Stimulated activated CD4-positive, alpha-beta T cell treated with anti-CD3 and anti-CD28 coated beads, Interleukin-2, amount 100 ng/mL, for 24 hours (primary cell): Measurements from ENCODE around the gene ADGRF5.

Source experiments
- DNase-seq, 2 donors: peaks; one replicate each; pipeline ENCODE4 v3.0.0-alpha.2; 2020

ADGRF5 gene

DNA sequence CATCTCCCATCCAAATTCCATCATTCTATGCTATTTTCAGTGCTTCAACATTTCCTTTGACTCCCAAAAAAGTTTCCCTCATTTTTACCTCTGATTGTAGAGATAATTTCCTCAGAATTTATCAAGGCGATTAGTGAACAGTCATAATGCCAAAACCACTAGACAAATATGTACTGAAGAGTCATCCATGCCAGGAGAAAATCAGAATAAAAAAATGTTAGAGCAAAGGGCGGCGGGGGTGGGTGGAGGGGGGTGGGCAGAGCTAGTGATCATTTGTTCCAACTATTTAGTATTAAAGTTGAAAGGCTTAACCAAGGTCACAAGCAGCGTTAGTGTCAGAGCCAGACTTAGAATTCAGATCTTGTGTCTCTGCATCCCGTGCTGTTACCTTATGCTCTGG lies 5.3 kb upstream of the ADGRF5 start:
- no peak for DNase-seq

DNA sequence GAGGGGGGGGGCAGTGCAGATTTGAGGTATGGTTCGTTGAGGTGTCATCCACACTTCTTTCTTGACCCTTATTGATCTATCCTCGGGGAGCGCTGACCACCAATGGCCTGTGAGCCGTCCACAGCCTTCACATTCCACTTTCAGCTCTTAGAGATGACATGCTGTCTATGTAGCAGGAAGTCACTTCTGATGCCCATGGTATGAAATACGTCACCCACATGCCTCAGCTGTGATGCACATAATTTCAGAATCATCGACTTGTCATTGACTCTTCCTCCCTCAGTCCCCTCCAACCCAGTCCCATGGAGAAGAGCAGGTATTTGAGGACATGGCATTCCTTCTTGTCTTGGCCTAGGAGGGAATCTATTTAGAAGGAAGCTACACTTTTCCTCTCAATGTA lies 4.7 kb upstream of the ADGRF5 start:
- DNase-seq, result no peak

DNA sequence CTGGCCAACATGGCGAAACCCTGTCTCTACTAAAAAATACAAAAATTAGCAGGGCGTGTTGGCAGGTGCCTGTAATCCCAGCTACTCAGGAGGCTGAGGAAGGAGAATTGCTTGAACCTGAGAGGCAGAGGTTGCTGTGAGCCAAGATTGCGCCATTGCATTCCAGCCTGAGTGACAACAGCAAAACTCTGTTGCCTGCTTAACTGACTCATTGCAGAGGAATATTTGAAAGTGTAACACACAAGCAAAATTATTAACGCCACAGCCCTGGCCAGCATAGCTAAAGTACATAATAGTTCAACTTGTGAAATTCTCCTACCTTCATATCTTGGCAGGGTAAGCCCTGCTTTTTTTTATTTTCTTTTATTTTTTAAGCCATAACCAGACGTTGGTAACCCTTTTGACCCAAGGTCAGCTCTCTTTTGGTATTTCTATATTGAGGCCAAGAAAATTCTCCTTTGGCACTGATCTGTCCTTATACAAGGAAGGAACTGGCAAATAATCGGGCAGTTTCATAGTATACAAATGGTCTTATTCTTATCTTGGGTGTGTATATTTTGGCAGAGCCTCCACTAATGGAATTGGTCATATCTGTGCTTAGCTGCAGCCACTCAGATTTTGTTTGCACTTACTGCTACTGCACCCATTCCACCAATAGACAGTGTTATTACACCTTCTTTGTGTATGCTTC lies 4.0 kb upstream of the ADGRF5 start:
- no peak for DNase-seq

DNA sequence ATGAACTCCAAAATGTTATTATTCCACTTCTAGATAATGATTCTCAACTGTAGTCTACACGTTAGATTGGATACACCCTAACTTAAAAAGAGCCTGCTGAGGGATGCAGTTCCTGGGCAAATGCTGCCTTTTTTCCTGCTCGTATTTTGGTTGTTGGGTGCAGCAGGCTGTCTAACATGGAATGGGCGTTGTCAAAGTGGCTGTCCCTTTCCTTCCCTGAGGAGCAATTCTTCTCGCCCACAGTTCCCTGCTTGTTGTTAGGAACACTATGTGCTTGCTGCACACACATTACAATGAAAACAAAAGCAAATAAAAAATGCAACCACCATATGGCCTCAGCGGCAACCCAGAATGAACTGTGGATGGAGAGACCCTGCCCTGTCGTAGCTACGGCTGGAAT lies 1.7 kb upstream of the ADGRF5 start:
- DNase-seq, result no peak

DNA sequence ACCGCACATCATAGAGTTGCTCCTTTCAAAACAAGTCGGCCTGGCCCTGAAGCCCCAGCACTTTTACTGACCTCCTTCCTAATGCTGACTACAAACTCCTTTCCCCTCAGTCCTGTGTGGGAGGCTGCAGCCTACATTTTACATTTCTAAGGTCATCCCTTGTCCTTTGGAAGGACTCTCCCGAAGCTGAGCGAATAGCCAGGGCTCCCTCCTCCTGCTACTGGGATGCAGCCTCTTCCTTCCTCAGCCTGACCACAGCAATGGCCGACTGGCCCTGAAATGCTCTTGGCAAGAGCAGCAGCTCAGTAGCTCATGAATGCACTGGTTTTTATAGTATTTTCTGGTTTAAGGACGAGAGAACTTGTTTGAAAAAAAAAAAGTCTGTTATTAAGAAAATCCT lies 679 bp downstream of the ADGRF5 start:
- no peak for DNase-seq

DNA sequence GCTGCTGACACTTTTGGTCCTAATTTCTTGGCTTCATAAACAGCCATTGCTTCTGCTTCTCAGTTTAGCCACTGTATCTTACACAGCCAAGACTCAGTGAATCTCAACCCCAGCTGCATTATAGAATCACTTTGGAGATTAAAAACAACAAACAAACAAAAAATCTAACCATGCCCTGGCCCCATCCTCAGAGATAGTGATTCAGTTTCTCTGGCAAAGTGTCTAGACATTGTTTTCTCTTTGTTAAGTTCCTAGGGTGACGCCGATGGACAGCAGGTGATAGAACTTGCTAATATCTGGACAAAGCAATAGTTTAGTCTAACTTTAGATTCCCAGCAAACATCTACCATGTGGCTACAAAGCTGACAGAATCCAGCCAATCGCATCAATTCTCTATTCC lies 2.9 kb downstream of the ADGRF5 start:
- no peak for DNase-seq

DNA sequence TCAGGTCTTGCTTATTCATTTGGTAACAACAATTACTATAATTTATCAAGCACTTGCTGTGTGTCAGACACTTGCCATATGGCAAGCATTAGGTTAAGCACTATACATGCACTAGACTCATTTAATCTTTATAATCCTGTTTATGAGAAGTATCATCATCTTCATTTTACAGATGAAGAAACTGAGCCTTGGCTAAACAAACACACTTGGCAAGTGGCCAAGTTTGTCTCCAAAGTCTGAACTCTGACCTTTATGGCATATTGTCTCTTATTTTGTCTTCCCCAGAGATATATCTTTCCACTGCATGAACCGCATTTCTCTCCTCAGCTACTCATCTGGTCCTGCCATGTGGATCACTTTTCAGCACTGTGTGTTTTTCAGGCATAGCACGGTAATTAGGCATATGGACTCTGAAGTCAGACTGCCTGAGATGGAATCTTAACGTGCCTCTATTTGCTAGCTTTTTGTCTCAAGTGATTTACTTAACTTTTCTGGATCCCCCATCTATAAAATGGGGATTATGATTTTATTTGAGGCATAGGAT lies 4.7 kb downstream of the ADGRF5 start:
- DNase-seq, result no peak

DNA sequence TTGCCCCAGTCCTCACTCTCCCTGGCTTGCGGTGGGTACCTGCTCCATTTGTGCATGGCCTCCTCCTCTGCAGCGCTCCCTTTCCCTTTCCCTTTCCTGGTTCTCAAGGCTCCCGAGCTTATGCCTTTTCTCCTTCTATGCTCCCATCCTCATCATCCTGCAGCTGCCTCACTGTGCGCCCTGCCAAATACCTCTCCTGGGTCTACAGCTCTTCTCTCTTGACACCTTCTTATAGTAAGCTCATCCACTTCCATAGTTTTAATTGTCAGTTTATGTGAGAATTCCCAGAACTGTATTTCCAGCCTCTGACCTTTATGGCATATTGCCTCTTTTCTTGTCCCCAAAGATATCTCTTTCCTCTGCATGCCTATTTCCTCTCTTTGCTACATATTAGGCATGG lies 5.9 kb downstream of the ADGRF5 start:
- DNase-seq, result no peak

DNA sequence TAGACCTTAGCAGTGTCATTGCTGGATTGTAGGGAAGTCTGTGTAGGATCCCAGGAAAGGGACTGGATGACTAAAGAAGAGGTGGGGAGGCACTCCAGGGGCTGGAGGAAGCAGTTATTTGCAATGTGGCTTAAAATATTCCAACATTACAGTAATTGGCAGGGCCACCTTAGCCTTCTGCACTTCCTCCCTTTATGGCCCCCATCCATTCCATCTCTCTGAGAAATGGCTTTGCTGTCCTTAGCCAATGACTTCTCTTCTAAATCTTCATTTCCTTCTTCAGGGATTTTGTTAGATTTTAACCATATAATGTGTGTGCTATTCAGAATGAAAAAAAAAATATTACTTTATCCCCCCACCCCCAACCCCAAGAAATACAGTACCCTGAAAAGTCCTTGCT lies 6.4 kb downstream of the ADGRF5 start:
- no peak for DNase-seq

DNA sequence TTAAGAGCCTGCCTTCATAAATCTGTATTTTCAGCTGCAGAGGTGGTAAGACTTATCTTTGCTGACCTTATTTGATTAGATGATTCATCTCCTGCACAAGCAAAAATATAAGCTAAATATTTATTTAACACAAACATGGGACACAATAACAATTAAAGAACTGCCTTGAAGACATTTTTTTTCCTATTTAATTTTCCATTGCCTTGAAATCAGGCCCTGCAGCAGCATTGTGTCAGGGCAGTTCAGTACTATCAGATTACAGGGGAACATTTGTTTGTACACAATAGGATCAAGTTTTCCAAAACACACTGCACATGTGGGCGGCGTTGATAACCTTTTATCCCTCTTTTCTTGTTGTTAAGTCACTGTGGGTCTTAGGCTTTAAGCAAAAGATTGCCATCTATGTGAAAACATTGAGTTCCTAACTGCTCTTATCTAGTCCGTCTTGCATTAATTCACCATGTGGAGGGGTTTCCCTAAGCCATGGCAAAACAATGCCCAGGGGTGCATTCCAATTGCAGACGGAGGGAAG lies 7.4 kb downstream of the ADGRF5 start:
- DNase-seq, result no peak

DNA sequence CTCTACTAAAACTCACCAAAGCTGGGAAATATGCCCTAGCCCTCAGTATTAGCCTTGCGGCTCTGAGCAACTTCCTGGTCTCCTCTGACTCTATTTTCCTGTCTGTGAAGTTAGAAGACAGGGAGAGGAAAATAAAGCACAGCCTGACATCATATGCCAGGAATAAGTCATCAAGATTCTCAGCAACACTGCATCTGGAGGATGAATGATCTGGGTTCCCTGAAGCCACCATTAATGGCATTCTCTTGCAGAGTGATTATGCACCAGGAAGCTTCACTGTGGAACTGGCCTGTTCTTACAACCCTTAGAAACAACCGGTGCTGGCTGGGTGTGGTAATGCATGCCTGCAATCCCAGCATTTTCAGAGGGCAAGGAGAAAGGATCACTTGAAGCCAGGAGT lies 12.4 kb downstream of the ADGRF5 start:
- DNase-seq, result no peak

DNA sequence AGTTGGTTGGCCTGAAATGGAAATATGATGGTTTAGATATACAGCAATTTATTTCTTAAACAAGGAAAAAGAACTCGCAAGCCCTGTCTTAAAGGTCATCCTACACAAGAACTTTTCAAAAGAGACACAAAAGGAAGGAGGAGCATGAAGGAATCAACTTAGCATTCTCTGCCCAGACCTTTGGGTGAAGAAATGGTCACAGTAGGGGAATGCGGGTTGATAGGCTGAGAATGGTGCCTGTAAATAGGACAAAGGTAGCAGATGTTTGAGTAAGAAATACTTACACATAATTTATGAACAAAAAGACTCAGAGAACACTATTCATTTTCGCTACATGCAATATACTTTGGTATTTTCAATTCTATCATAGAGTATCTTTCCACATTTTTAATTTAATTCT lies 15.0 kb downstream of the ADGRF5 start:
- no peak for DNase-seq

DNA sequence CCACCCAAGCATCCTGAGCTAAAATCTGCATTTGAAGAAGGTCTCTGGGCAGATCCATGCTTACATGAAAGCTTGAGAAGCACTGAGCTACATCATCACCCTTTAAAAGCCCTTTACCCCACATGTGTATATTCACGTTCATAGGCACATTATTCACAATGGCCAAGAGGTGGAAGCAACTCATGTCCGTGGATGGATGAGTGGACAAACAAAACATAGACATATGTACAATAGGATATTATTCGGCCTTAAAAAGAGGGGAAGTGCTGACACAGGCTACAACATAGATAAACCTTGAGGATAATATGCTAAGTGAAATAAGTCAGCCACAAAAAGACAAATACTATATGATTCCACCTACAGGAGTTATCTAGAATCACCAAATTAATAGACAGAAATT lies 17.6 kb downstream of the ADGRF5 start:
- DNase-seq, result no peak

DNA sequence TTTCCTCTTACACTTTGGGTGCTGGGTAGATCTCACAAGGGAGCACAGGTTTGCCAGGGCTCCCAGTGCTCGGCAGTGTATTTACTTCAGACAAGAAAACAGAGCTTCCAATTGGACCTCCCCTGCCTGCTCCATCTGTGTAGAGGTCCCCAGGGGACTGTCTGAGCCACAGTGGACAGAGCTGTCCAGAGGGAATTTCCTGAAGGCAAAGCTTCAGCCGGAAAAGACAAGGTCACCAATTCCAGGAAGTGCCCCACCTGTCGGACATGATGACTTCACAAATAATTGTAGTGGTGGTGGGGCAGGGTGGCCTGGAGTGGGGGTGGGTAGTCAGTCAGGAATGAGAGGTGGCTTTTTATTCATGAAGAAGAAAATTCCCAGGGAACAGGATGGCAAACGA lies 18.6 kb downstream of the ADGRF5 start:
- no peak for DNase-seq

DNA sequence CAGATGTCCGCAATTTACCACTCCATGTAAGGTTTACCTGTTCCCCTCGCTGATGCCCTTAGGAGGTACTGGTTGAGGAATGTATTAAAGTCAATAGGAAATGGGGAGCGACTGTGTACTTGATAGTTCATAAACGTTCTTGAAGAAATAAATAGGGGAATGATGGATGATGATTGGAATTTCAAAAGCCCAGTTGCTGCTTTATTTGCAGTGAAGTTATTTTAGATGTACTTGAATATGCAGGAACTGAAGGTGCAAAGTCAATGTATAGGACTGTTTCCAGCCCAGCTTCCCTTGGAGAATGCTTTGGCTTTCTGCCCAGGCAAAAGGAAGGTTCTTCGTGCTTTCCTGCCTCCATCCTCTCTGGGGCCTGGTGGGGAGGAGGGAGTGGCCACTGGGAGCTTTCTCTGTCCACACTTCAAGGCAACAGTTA lies 19.8 kb downstream of the ADGRF5 start:
- no peak for DNase-seq

DNA sequence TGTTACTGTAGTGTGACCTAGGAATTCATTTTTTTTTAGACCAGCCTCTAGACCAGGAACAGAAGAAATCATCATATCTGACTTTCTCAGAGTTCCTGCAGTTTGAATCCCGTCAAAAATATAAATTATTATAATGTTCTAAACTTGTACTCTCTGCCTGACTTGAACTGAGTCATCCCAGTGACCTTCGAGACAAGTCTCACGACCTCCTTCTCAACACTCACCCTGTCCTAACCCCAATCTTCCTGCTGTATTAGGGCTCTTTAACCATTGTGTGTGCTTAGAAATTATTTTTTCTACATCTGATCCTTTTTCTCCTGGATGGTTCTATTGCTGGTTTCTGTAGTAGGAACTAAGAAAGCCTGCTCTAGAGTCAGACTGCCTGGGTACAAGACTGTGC lies 21.5 kb downstream of the ADGRF5 start:
- no peak for DNase-seq

DNA sequence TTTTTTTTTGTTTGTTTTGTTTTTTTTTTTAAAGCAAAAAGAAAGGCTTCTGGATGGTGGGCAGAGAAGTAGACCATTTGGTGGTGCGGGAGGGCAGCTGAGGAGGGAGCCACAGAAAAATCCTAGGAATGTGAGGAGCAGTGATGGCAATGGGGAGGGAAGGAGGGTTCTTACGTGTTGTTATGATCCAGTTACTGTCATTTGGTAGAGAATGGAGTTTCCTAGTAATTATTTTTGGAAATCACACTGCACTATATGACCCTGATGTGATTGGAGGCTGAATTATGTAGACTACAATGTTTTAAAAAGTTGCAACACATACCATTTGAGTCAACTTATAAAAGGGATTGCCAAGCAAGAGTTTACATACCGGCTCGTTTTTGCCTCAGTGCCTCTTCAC lies 22.1 kb downstream of the ADGRF5 start:
- DNase-seq, result no peak

DNA sequence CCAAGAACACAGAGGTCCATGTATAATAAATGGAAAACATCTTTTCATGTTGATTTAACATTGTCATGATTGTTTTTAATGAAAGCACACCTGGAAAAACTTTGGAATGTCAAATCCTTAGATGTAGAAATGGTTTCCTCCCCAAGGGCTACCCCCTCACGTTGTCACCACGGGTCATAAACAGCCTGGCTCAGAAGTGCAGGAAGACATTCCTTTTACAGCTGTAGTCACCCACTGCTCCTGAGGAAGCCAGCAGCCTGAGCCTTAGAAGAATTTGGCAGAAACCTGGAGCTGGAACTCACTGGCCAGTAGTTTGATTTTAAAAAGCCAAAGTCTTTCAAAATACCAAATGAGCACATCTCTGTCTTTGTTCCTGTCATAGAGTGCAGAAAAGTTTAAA lies 23.7 kb downstream of the ADGRF5 start:
- no peak for DNase-seq

DNA sequence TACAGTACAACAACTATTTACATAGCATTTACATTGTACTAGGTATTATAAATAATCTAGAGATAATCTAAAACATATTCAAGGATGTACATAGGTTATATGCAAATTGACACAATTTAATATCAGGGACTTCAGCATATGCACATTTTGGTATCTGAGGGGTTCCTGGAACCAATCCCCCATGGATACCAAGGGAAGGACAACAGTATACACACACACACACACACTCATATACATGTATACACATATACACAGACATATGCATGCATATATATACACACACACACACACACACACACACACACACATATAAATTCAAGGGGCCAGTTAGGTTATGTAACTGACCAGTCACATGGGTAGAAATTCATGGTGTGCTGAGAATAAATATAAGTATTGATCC lies 24.9 kb downstream of the ADGRF5 start:
- DNase-seq, result no peak

DNA sequence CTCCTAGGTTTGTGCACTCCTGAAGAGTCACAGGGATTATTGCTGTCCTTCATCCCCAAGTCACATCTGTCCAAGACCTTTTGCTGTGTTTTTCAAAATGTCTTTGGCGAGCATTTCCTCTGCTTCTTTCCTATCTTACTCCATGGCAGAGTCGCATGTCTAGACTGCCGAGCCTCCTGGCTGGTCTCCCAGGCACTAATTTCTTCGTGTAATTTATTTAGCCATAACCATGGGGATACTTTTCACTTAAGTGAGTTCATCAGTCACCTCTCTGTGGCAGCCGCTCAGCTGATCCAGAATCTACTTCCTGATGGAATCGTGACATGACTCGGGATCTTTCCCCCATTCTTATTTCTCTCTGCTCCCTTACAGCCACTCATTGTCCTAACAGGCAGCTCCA lies 25.8 kb downstream of the ADGRF5 start:
- DNase-seq, result no peak

DNA sequence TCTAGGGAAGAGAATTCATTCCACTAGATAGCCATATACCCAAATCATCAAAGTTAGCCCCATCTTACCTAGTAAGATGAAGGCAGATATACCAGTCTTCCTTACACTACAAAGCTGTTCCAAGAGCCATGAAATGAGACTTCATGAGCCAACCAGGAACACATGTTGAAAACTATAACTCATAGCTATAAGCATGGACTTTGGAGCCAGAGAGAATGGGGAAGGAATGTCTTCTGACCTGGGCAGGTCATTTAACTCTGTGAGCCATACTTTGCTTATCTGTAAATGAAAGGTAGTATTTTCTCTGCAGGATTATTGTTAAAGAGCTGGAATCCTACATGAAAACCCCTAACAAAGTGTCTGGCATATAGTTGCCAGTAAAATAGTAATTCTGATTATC lies 27.3 kb downstream of the ADGRF5 start:
- no peak for DNase-seq

DNA sequence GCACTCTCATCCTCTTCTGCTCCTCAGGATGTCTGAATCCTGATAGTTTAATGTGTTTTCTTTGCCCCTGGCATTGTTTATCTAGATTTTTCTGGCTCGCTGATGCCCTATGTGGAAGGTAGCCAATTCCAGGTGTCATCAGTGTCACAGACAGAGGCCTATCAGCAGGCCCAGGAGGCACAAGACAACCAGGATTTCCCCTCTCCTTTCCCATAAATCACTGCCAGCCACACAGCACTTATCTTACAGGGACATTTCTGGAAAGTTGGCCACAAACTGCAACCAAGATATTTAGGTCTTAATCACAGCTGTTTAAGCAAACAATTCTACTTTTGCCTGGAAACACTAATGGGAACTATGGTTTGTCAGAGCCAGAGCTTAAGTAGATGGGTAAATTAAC lies 28.1 kb downstream of the ADGRF5 start:
- DNase-seq, result no peak

DNA sequence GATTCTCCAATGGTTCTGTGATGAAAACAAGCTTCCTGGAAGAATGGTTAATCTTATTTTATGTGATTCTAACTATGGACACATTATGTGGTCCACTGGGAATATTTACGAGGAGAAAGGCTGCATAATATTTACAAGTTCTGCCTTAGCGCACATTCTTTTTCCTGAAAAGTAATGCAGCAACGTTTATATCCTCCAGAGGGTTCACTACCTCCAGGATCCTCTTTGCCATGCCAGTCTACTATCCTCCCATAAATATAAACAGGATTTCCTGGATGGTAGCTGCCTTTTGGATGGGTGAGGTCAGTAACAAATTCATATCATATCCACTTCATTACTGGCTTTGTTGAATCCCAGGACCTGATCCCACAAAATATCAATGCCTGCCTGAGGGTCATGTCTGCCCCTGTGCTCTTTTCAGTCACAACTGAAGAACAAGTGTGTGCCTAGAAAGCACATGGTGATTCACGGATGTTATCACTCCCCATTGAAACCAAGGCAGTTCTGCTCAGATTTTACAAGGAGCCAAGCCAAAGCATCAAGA lies 30.4 kb downstream of the ADGRF5 start:
- DNase-seq, result no peak

DNA sequence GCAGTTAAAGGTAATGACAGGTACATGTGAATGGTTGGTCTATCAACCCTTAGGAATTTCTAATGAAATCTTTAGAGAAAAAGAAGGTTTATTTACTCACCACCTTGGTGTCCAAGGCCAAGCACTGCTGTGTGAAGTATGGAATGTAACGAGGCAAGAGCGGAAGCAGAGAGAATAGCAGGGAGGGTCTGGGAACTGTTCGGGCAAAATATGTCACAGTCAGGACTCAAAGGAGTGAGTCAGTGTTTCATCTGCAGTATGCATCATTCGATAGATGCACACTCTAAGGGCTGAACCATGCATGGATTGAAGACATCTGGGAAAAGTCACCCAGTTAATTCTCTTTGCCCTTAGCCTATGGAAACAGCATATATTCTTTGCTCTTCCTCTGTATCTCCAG lies 33.2 kb downstream of the ADGRF5 start:
- DNase-seq, result no peak

DNA sequence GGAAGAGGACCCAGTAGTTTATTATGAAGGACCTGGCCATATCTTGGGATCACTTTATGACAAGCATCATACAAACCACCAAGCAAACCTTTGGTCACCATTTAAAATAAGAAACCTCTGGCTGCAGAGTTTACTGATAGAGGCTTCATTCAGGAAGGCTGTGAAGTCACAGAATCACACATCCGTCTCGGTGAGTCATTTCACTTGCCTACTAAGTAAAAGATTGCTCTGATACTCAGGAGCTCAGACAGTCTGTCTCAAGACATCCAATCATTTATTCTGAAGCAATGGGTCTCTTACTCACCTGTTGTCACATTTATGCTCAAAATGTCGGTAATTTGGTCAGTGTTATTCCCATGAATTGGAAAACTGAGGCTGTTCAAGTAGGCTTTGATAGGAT lies 33.7 kb downstream of the ADGRF5 start:
- no peak for DNase-seq
